Sigmoid colon (tissue), 4 donors: ENCODE data around the gene EIF4A2.

Experiments used
- CTCF ChIP-seq, 4 experiments: fragments of 450-650 bp in 3 of 4; fragments of 200-600 bp in 1 of 4; IDR thresholded peaks; one replicate each; pipeline ENCODE4 v1.5.1; 2016 to 2019; ENCODE audit warnings: antibody characterized with exemption in 4 of 4, mild to moderate bottlenecking in 3 of 4, moderate library complexity in 2 of 4
- POLR2AphosphoS5 ChIP-seq, 4 donors: sonication (generic); formaldehyde crosslinking; IDR thresholded peaks; one replicate each; pipeline ENCODE4 v1.6.1; 2017; ENCODE audit warnings: antibody characterized with exemption in 4 of 4

GRCh38 chr3:186775999-186776398 is 7.4 kb upstream of the EIF4A2 start:
- TF ChIP-seq CTCF (IDR thresholded peaks at IDR 0.05) (no peak), POLR2AphosphoS5 (IDR thresholded peaks at IDR 0.05) (no peak)
